HG03139 (cell line): ENCODE measurements around the gene YIF1A.

Source experiments
- ATAC-seq: cut with Tn5 transposase; IDR thresholded peaks from one replicate; pipeline ENCODE4 v1.9.1; 2021; ENCODE audit not compliant: unreplicated experiment

The YIF1A gene

GRCh38 chr11:66247801-66248200, 41.1 kb downstream of the YIF1A start:
- ATAC-seq = no peak

DNA sequence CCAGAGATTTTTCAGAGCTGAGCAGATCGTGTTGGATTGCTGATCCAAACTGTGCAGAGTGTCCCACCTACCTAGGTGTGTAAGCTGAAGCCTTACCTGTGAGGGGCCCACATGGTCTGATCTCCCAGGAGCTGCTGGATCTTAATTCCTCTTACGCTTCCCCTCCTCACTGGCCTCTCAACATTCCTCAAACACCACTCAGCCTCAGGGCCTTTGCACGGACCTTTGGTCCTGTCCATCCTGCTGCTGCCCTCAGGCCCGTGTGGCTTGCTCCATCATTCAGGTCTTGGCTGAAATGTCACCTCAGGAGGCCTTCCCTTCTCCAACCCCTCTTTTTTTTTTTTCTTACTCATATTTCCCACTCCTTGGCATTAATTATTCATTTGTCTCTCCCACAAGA, 41.6 kb downstream of the YIF1A start:
- no peak for ATAC-seq

- ATAC-seq = no peak
Measured at GRCh38 chr11:66243782-66244535, 45.0 kb downstream of the YIF1A start.

- no peak for ATAC-seq
Measured at GRCh38 chr11:66242095-66242765, 46.7 kb downstream of the YIF1A start.

- no peak for ATAC-seq
Measured at GRCh38 chr11:66240781-66241136, 48.2 kb downstream of the YIF1A start.

DNA sequence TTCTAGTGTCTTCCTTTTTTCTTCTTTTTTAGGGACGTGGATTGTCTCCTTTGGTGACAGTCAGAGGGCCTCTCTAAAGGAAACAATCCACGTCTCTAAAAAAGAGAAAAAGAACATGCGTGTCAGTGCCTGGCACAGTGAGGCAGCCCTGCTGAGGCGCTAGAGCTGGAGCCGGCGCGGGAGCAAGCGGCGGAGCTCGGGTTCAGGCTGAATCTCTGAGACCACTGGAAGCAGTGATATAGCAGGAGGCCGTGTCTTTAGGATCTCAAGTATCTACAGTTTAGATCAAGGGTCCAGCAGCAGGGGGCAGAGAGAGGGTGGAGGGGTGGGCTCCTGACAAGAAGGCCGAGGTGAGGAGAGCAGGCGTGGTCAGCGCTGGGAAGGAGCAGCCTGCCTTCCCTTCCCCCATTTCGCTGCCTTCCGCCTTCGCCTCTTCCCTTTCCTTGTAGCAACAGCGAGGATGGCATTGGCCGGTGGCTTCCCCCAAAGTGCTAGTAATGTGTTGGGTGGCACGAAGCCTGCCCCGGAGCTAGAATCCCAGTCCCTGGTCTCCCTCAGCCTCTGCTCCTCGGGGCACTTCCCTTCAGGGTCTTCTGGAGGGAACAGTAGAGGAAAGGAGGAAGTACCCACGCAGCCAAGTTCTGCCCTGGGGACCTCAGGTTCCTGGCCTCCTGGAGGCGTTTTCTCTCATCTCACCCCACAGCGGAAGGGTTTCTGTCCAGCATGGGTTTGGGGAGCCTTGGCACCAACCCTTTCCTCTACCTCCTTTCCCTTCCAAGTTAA, 48.8 kb downstream of the YIF1A start:
- no peak for ATAC-seq

GRCh38 chr11:66239511-66239910, 49.4 kb downstream of the YIF1A start:
- ATAC-seq = no peak

- no peak for ATAC-seq
Measured at GRCh38 chr11:66238786-66239413, 50.0 kb downstream of the YIF1A start.

DNA sequence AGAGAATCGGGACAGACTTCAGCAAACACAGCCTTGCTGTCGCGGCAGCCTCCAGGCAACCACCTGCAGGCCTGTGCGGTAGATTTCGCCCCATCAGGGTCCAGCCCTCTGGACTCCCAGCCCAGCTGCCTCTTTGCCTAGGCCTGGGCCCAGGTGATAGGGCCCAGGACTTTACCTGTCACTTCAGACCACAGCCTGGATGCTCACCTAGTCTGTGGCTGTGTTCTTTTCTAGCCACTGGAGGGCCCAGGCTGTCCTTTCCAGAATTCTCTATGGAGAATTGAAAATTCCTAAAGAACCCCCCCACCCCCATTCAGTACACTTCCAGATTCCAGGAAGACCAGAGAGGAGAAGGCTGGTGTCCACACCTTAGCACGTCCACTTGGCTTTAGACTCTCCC, 51.1 kb downstream of the YIF1A start:
- ATAC-seq = no peak

- ATAC-seq = no peak
Measured at GRCh38 chr11:66235141-66235540, 53.8 kb downstream of the YIF1A start.
